HG03280 (cell line): ENCODE results near the gene WDR90.
A peak's percentile ranks its signal among the peaks of the same experiment; 100 is the strongest.
"Not testable (repeated sequence)": the region's sequence is repeated elsewhere in the genome, so short reads cannot be mapped to it uniquely, and the experiment has no call there.

Source experiments
- ATAC-seq: cut with Tn5 transposase; IDR thresholded peaks from one replicate; pipeline ENCODE4 v1.9.1; 2021; ENCODE audit warnings: mild to moderate bottlenecking, moderate library complexity; ENCODE audit not compliant: unreplicated experiment

WDR90 gene

GRCh38 chr16:704552-705380, 55.6 kb downstream of the WDR90 start:
- ATAC-seq: no peak

- ATAC-seq: no peak
Observed at GRCh38 chr16:705431-706188, 56.4 kb downstream of the WDR90 start, which contains the start of gene FBXL16. TSS of gene FBXL16 (minus strand) at chr16:705801. CDS start at chr16:697405, 8,396 bp downstream.

- no peak for ATAC-seq
Observed at GRCh38 chr16:706189-707061, 57.3 kb downstream of the WDR90 start.

GRCh38 chr16:707062-707538, 57.9 kb downstream of the WDR90 start:
- ATAC-seq: no peak

- ATAC-seq: no peak
Observed at GRCh38 chr16:708019-708418, 58.9 kb downstream of the WDR90 start.

- no peak for ATAC-seq
Observed at GRCh38 chr16:708959-709358, 59.8 kb downstream of the WDR90 start.

- no peak for ATAC-seq
Observed at GRCh38 chr16:709566-710499, 60.7 kb downstream of the WDR90 start.

- ATAC-seq: no peak
Observed at GRCh38 chr16:710500-711075, 61.4 kb downstream of the WDR90 start.

GRCh38 chr16:711084-711483, 61.9 kb downstream of the WDR90 start:
- no peak for ATAC-seq

- no peak for ATAC-seq
Observed at GRCh38 chr16:711548-712320, 62.6 kb downstream of the WDR90 start.

GRCh38 chr16:712740-713250, 63.6 kb downstream of the WDR90 start:
- not testable (repeated sequence) for ATAC-seq

- no peak for ATAC-seq
Observed at GRCh38 chr16:714079-714478, 64.9 kb downstream of the WDR90 start.

GRCh38 chr16:714558-715476, 65.7 kb downstream of the WDR90 start, which contains the start of gene METRN:
TSS of gene METRN (plus strand) at chr16:715118. CDS start at chr16:715290, 172 bp downstream.
- ATAC-seq: peak; percentile 69

GRCh38 chr16:715477-716199, 66.5 kb downstream of the WDR90 start:
- peak; percentile 17 for ATAC-seq

- ATAC-seq: no peak
Observed at GRCh38 chr16:716200-716568, 67.0 kb downstream of the WDR90 start.

- no peak for ATAC-seq
Observed at GRCh38 chr16:716768-717325, 67.7 kb downstream of the WDR90 start.
